Activated naive CD8-positive, alpha-beta T cell treated with anti-CD3 and anti-CD28 coated beads, Interleukin-2, amount 50 U/mL, for 24 hours (primary cell): ENCODE results near the gene GPR55.
"Not testable (repeated sequence)": the region's sequence is repeated elsewhere in the genome, so short reads cannot be mapped to it uniquely, and the experiment has no call there.

Experiments used
- ATAC-seq: fragments of 150-1000 bp; cut with Tn5 transposase; one replicate; pipeline ENCODE4 v1.10.0; 2021
- DNase-seq: peaks from one replicate; pipeline ENCODE4 v3.0.0; 2021
- H3K27ac Mint-ChIP-seq: one replicate; pipeline ENCODE4 v1.8.0; 2021; ENCODE audit warnings: mild to moderate bottlenecking, mixed read lengths
- H3K27me3 Mint-ChIP-seq: one replicate; pipeline ENCODE4 v1.8.0; 2021; ENCODE audit warnings: mixed read lengths
- H3K36me3 Mint-ChIP-seq: one replicate; pipeline ENCODE4 v1.8.0; 2021; ENCODE audit warnings: low read depth, mixed read lengths
- H3K4me1 Mint-ChIP-seq: one replicate; pipeline ENCODE4 v1.8.0; 2021; ENCODE audit warnings: mixed read lengths
- H3K4me3 Mint-ChIP-seq: one replicate; pipeline ENCODE4 v1.8.0; 2021; ENCODE audit warnings: mild to moderate bottlenecking, moderate library complexity, mixed read lengths
- H3K9me3 Mint-ChIP-seq: one replicate; pipeline ENCODE4 v1.8.0; 2021; ENCODE audit warnings: mixed read lengths

GPR55 gene

GRCh38 chr2:230942920-230943896 lies 18.2 kb upstream of the GPR55 start:
- peak; percentile 68 for DNase-seq
- Mint-ChIP-seq H3K36me3 (no peaks in the 10 kb centered on the region), H3K27ac (peak overlapping the region; percentile 67), H3K9me3 (no peaks in the 10 kb centered on the region), H3K4me3 (peak overlapping the region; percentile 66), H3K4me1 (peaks cover 39% of the 10 kb centered on the region), H3K27me3 (peaks cover 11% of the 10 kb centered on the region)
- ATAC-seq: peak; percentile 59

- Mint-ChIP-seq H3K9me3 (peaks cover 4% of the 10 kb centered on the region), H3K4me3 (no peak overlapping the region), H3K36me3 (peaks cover 2% of the 10 kb centered on the region), H3K4me1 (peaks cover 33% of the 10 kb centered on the region), H3K27ac (peak overlapping the region; percentile 6), H3K27me3 (peaks cover 11% of the 10 kb centered on the region)
- ATAC-seq (no peak), DNase-seq (no peak)
Observed at GRCh38 chr2:230942371-230942770, 17.3 kb upstream of the GPR55 start.

GRCh38 chr2:230941202-230942180 lies 16.4 kb upstream of the GPR55 start:
- no peak for DNase-seq
- Mint-ChIP-seq H3K4me1 (peaks cover 29% of the 10 kb centered on the region), H3K36me3 (peaks cover 2% of the 10 kb centered on the region), H3K4me3 (no peak overlapping the region), H3K27ac (no peak overlapping the region), H3K27me3 (peaks cover 11% of the 10 kb centered on the region), H3K9me3 (peaks cover 10% of the 10 kb centered on the region)
- no peak for ATAC-seq

- Mint-ChIP-seq H3K4me3 (no peak overlapping the region), H3K36me3 (peaks cover 7% of the 10 kb centered on the region), H3K27me3 (peaks cover 11% of the 10 kb centered on the region), H3K4me1 (peaks cover 25% of the 10 kb centered on the region), H3K27ac (no peak overlapping the region), H3K9me3 (peaks cover 17% of the 10 kb centered on the region)
- ATAC-seq (no peak), DNase-seq (no peak)
Observed at GRCh38 chr2:230940471-230940815, 15.4 kb upstream of the GPR55 start.

GRCh38 chr2:230939691-230940470 lies 14.8 kb upstream of the GPR55 start:
- peaks cover 19% of the 10 kb centered on the region for H3K9me3 Mint-ChIP-seq
- no peak overlapping the region for H3K4me3 Mint-ChIP-seq
- H3K27me3 Mint-ChIP-seq: peaks cover 11% of the 10 kb centered on the region
- ATAC-seq (no peak), DNase-seq (no peak)
- H3K36me3 Mint-ChIP-seq: peaks cover 9% of the 10 kb centered on the region
- H3K4me1 Mint-ChIP-seq: peaks cover 22% of the 10 kb centered on the region
- no peak overlapping the region for H3K27ac Mint-ChIP-seq

- H3K27me3 Mint-ChIP-seq: peaks cover 11% of the 10 kb centered on the region
- H3K4me1 Mint-ChIP-seq: peaks cover 15% of the 10 kb centered on the region
- H3K9me3 Mint-ChIP-seq: peaks cover 19% of the 10 kb centered on the region
- no peak overlapping the region for H3K27ac Mint-ChIP-seq
- H3K4me3 Mint-ChIP-seq: no peak overlapping the region
- peaks cover 9% of the 10 kb centered on the region for H3K36me3 Mint-ChIP-seq
- no peak for DNase-seq
- no peak for ATAC-seq
Observed at GRCh38 chr2:230939066-230939591, 14.1 kb upstream of the GPR55 start.

GRCh38 chr2:230938516-230939065 lies 13.5 kb upstream of the GPR55 start:
- no peak overlapping the region for H3K27ac Mint-ChIP-seq
- H3K27me3 Mint-ChIP-seq: peaks cover 11% of the 10 kb centered on the region
- H3K36me3 Mint-ChIP-seq: peaks cover 9% of the 10 kb centered on the region
- H3K9me3 Mint-ChIP-seq: peaks cover 19% of the 10 kb centered on the region
- DNase-seq (no peak), ATAC-seq (no peak)
- H3K4me3 Mint-ChIP-seq: no peak overlapping the region
- peaks cover 9% of the 10 kb centered on the region for H3K4me1 Mint-ChIP-seq

- Mint-ChIP-seq H3K27ac (no peak overlapping the region), H3K9me3 (peaks cover 19% of the 10 kb centered on the region), H3K27me3 (peaks cover 11% of the 10 kb centered on the region), H3K4me1 (peaks cover 5% of the 10 kb centered on the region), H3K4me3 (no peak overlapping the region), H3K36me3 (peaks cover 9% of the 10 kb centered on the region)
- ATAC-seq (no peak), DNase-seq (no peak)
Observed at GRCh38 chr2:230938098-230938497, 13.1 kb upstream of the GPR55 start.

- Mint-ChIP-seq H3K9me3 (peaks cover 19% of the 10 kb centered on the region), H3K27ac (no peak overlapping the region), H3K36me3 (peaks cover 9% of the 10 kb centered on the region), H3K27me3 (peaks cover 8% of the 10 kb centered on the region), H3K4me3 (no peak overlapping the region), H3K4me1 (peaks cover 6% of the 10 kb centered on the region)
- DNase-seq (no peak), ATAC-seq (no peak)
Observed at GRCh38 chr2:230937362-230937761, 12.3 kb upstream of the GPR55 start.

GRCh38 chr2:230936243-230936642 lies 11.2 kb upstream of the GPR55 start:
- Mint-ChIP-seq H3K9me3 (peaks cover 19% of the 10 kb centered on the region), H3K4me1 (peaks cover 13% of the 10 kb centered on the region)
- DNase-seq, H3K36me3 Mint-ChIP-seq, H3K27ac Mint-ChIP-seq, ATAC-seq, H3K4me3 Mint-ChIP-seq, H3K27me3 Mint-ChIP-seq: not testable (repeated sequence)

- ATAC-seq: no peak
- peaks cover 19% of the 10 kb centered on the region for H3K9me3 Mint-ChIP-seq
- H3K27me3 Mint-ChIP-seq: peaks cover 5% of the 10 kb centered on the region
- no peak for DNase-seq
- peaks cover 16% of the 10 kb centered on the region for H3K4me1 Mint-ChIP-seq
- H3K36me3 Mint-ChIP-seq: peaks cover 9% of the 10 kb centered on the region
- H3K27ac Mint-ChIP-seq: no peak overlapping the region
- no peak overlapping the region for H3K4me3 Mint-ChIP-seq
Observed at GRCh38 chr2:230935130-230935430, 10.0 kb upstream of the GPR55 start.

GRCh38 chr2:230934231-230935129 lies 9.4 kb upstream of the GPR55 start:
- Mint-ChIP-seq H3K27ac (no peak overlapping the region), H3K4me1 (peaks cover 16% of the 10 kb centered on the region), H3K9me3 (peaks cover 19% of the 10 kb centered on the region), H3K27me3 (peaks cover 5% of the 10 kb centered on the region), H3K36me3 (peaks cover 9% of the 10 kb centered on the region), H3K4me3 (no peak overlapping the region)
- no peak for DNase-seq
- no peak for ATAC-seq
